Body of pancreas (tissue), 4 donors: Measurements from ENCODE around the gene OXCT2. TPM values are rescaled to one million over a fixed set of nuclear protein-coding genes. Genes with fewer than 3 reads are reported as not detected.
"Not testable (repeated sequence)": the region's sequence is repeated elsewhere in the genome, so short reads cannot be mapped to it uniquely, and the experiment has no call there.

Source experiments
- ATAC-seq: fragments of 150-250 bp; one replicate; pipeline ENCODE4 v1.9.1; 2016
- DNase-seq, 4 donors: peaks; one replicate each; pipeline ENCODE4 v3.0.0-alpha.2; 2019
- H3K27ac ChIP-seq, 4 donors: fragments of 200-600 bp; sonication (generic); 1 replicate in 3 of 4; 2 replicates in 1 of 4; pipeline versions ENCODE4 v1.5.1 to v1.6.1; 2016 to 2019; ENCODE audit warnings: mild to moderate bottlenecking in 1 of 4, mixed read lengths in 1 of 4, moderate library complexity in 1 of 4
- H3K27me3 ChIP-seq, 2 donors: fragments of 200-600 bp; sonication (generic); one replicate each; pipeline ENCODE4 v1.6.0; 2016; ENCODE audit warnings: mild to moderate bottlenecking in 1 of 2
- H3K36me3 ChIP-seq, 2 donors: fragments of 200-600 bp; sonication (generic); replicated peaks in 1 of 2; 2 replicates each; pipeline ENCODE4 v1.5.1; 2016; ENCODE audit warnings: low read depth in 2 of 2; ENCODE audit not compliant: insufficient read depth in 1 of 2
- H3K4me1 ChIP-seq: fragments of 200-600 bp; sonication (generic); one replicate; pipeline ENCODE4 v1.6.0; 2016
- H3K4me3 ChIP-seq, 2 donors: fragments of 200-600 bp; sonication (generic); 1 replicate in 1 of 2; 2 replicates in 1 of 2; pipeline ENCODE4 v1.5.1; 2016 to 2019
- H3K9me3 ChIP-seq, 3 donors: fragments of 200-600 bp; sonication (generic); 1 replicate in 2 of 3; 2 replicates in 1 of 3; pipeline ENCODE4 v1.5.1; 2016
- POLR2A ChIP-seq, 3 donors: fragments of 450-650 bp; IDR thresholded peaks; one replicate each; pipeline ENCODE4 v1.6.1; 2016; ENCODE audit warnings: antibody characterized with exemption in 3 of 3, mild to moderate bottlenecking in 2 of 3
- WGBS, 2 donors: methylation state at CpG; one replicate each; pipeline ENCODE4 v1.1.5; 2017; 5-methylcytosine and 5-hydroxymethylcytosine counted together
- intact Hi-C: fragments of 100-400 bp; cut with DNase I; formaldehyde crosslinking; loops from one replicate; pipeline ENCODE4 v1.15.1; 2023
- total RNA-seq, 2 donors: library from RNA; depleted of rRNA; stranded (reverse); fragments of >200 nt; gene quantifications; one replicate each; pipeline ENCODE4 v1.1.0, GENCODE V29; 2016
- TF ChIP-seq, protein P1 (sequence below), 7 experiments: fragments of 450-650 bp in 4 of 7; fragments of 200-600 bp in 3 of 7; sonication (generic) in 3 of 7; IDR thresholded peaks; one replicate each; pipeline ENCODE4 v1.5.1; 2016 to 2019; ENCODE audit warnings: antibody characterized with exemption in 7 of 7

OXCT2 gene
- total RNA-seq, 2 donors from 2014 or later: 2.6 to 4.6 TPM

DNA sequence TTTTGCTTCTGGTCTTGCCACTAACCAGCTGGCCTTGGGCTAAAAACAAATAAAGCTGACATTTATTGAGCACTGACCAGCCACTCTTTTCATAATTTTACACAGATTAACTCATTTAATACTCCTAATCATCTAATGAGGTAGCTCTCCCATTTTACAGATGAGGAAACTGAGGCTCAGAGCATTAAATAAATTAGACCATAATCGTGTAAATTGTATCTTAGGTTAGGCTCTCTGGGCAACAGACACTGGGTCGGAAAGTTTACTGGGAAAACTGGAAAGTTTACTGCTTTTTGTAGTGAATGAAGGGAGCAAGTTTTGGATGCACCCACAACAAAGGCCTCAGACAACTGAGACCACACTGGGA lies 10.2 kb upstream of the OXCT2 start:
- Histone ChIP-seq H3K27ac (no peak overlapping the region), H3K4me1 (peaks cover 5% of the 10 kb centered on the region), H3K27me3 (no peaks in the 10 kb centered on the region)

DNA sequence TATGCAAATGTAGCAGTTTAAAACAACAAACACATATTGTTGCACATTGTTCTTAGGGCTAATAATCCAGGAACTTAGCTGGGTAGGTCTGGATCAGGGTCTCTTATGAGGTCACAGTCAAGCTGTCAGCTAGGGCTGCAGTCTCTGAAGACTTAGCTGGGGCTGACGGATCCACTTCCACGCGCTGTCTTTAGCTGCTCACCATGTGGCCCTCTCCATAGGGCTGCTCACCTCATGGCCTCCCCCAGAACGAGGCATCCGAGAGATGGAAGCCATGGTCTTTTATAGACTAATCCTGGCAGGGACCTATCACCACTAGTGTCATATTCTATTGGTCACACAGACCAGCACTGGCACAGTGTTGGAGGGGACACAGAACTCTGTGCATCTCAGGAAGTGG lies 8.7 kb upstream of the OXCT2 start:
- no peak overlapping the region for H3K27ac ChIP-seq
- H3K36me3 ChIP-seq: no peaks in the 10 kb centered on the region
- DNase-seq (no peak), ATAC-seq (no peak)
- no peaks in the 10 kb centered on the region for H3K9me3 ChIP-seq
- peaks cover 5% of the 10 kb centered on the region for H3K4me1 ChIP-seq
- no peaks in the 10 kb centered on the region for H3K27me3 ChIP-seq
- TF ChIP-seq POLR2A (IDR thresholded peaks at IDR 0.05): no peak
- TF ChIP-seq, protein P1, sequence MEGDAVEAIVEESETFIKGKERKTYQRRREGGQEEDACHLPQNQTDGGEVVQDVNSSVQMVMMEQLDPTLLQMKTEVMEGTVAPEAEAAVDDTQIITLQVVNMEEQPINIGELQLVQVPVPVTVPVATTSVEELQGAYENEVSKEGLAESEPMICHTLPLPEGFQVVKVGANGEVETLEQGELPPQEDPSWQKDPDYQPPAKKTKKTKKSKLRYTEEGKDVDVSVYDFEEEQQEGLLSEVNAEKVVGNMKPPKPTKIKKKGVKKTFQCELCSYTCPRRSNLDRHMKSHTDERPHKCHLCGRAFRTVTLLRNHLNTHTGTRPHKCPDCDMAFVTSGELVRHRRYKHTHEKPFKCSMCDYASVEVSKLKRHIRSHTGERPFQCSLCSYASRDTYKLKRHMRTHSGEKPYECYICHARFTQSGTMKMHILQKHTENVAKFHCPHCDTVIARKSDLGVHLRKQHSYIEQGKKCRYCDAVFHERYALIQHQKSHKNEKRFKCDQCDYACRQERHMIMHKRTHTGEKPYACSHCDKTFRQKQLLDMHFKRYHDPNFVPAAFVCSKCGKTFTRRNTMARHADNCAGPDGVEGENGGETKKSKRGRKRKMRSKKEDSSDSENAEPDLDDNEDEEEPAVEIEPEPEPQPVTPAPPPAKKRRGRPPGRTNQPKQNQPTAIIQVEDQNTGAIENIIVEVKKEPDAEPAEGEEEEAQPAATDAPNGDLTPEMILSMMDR (IDR thresholded peaks at IDR 0.05): no peak
- no peak overlapping the region for H3K4me3 ChIP-seq
- intact Hi-C loops: no loop called here
- 92% methylated on average over 4 to 5 of the region's 5 CpGs for WGBS, 2 donors

More for the DNA sequence above, 10.2 kb upstream of the OXCT2 start:
- WGBS, 2 donors: 81 to 86% methylated on average over 2 of the region's 2 CpGs
- intact Hi-C loops: no loop called here
- ATAC-seq (no peak), DNase-seq (no peak)
- H3K4me3 ChIP-seq: no peak overlapping the region
- no peak for TF ChIP-seq POLR2A (IDR thresholded peaks at IDR 0.05)
- TF ChIP-seq, protein P1 (IDR thresholded peaks at IDR 0.05): no peak
- no peaks in the 10 kb centered on the region for H3K36me3 ChIP-seq
- no peaks in the 10 kb centered on the region for H3K9me3 ChIP-seq

DNA sequence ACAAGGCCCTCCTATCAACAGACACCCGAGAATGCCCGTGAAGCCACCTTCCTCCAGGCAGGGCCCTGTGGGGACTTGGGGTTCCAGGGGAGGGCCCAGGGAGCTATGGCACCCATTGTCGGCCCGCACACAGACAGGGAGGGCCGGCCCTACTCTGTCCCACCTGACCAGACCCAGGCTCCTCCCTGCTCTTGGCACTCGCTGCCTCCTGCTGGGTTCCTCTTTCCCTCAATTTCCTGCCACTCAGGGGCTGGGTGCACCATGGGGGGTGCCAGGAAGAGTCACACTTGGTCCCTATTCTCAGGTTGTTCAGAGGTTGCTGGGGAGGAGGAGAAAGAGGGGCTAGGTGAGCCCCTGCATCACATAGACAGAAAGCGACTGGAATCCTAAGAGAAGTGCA lies 8.0 kb upstream of the OXCT2 start:
- Histone ChIP-seq H3K4me3 (no peak overlapping the region), H3K36me3 (no peaks in the 10 kb centered on the region), H3K4me1 (peaks cover 5% of the 10 kb centered on the region), H3K27ac (no peak overlapping the region), H3K9me3 (no peaks in the 10 kb centered on the region), H3K27me3 (no peaks in the 10 kb centered on the region)
- intact Hi-C loops: no loop called here
- WGBS, 2 donors: 90% methylated on average over 4 to 7 of the region's 7 CpGs
- DNase-seq (no peak), ATAC-seq (no peak)
- TF ChIP-seq, protein P1 (IDR thresholded peaks at IDR 0.05): no peak
- no peak for TF ChIP-seq POLR2A (IDR thresholded peaks at IDR 0.05)

DNA sequence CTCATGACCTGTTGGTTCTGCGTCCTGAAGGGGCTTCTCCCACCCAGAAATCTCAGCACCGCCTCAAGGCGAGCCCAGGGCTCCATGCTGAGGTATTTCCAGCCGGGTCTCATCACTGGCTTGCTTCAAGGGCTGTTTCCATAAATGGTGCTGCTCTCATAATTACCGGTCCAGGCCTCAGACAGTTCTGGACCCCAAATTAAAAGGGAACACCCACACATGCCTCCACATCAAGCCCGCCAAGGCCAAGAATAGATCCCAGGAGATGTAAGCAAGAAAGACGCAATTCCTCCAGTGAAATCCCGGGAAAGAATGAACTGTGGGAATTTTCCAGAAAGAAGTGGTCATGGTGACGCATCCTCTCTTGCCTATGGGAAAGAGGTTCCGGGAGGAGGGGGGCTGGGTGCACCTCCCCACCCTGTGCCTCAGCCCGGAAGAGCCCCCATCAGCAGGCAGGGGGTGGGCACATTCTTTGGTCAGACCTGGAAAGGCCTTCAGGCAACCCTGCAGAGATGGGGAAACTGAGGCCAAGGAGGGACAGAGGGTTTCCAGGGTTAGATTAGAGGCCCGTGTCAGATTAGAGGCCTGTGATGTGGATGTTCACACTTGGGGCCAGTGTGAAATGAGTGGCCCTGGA lies 7.4 kb upstream of the OXCT2 start:
- WGBS, 2 donors: 86 to 90% methylated on average over 8 to 10 of the region's 12 CpGs
- H3K9me3 ChIP-seq, ATAC-seq, H3K36me3 ChIP-seq, H3K4me1 ChIP-seq, intact Hi-C loops, DNase-seq, H3K27ac ChIP-seq, H3K4me3 ChIP-seq, H3K27me3 ChIP-seq: not testable (repeated sequence)

DNA sequence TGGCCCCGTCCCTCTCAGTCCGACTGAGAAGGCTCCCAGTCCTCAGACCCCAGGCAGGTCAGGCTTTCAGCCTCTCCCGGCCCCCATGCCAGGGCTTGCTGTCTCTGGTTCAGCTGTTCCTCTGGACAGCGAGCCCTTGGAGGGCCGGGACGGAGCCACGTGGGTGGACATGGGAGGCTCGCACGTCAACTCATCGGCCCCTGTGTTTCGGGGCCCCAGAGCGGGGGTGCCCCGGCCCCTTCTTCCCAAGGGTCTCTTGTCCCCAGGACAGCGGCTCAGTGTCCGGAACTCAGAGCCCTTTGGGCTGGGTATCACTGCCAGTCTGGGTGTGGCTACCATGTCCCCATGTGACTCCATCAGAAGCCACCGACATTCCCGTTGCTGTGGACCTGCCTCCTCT lies 6.7 kb upstream of the OXCT2 start:
- H3K4me3 ChIP-seq, ATAC-seq, H3K9me3 ChIP-seq, H3K4me1 ChIP-seq, intact Hi-C loops, H3K36me3 ChIP-seq, H3K27ac ChIP-seq, H3K27me3 ChIP-seq, DNase-seq: not testable (repeated sequence)
- WGBS, 2 donors: 83% methylated on average over 1 of the region's 17 CpGs; no CpG with 5 or more reads in 1 of the 2 donors

DNA sequence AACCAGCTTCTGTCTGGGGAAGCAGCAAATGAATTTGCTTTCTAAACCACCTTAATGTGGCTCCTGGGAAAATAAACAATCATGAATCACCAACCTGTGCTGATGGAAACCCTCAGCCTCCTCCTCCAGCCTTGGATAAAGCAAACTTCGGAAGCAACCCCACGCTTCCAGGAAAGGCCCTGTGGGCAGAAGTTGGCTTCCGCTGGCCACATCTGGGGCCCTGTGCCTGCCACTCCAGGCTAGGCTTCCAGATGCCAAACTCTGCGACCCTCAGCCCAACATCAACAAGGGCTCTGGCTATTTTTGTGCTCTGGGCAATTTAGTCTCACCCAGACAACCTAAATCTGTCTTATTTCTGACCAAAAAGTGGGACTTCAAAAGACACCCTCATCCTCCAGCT lies 6.2 kb upstream of the OXCT2 start:
- ATAC-seq (no peak), DNase-seq (no peak)
- 73 to 79% methylated on average over 4 of the region's 4 CpGs for WGBS, 2 donors
- H3K4me1 ChIP-seq: peaks cover 5% of the 10 kb centered on the region
- H3K27me3 ChIP-seq: no peaks in the 10 kb centered on the region
- H3K36me3 ChIP-seq: no peaks in the 10 kb centered on the region
- no peak for TF ChIP-seq POLR2A (IDR thresholded peaks at IDR 0.05)
- TF ChIP-seq, protein P1 (IDR thresholded peaks at IDR 0.05): no peak
- intact Hi-C loops: no loop called here
- H3K27ac ChIP-seq: no peak overlapping the region
- no peak overlapping the region for H3K4me3 ChIP-seq
- H3K9me3 ChIP-seq: no peaks in the 10 kb centered on the region
